IMR-90 (cell line): ENCODE measurements around the gene WDR70. TPM values are rescaled to one million over a fixed set of nuclear protein-coding genes. Genes with fewer than 3 reads are reported as not detected.
A peak's percentile ranks its signal among the peaks of the same experiment; 100 is the strongest.

ENCODE experiments used
- ATAC-seq: fragments of 200-7000 bp; cut with Tn5 transposase; 2 replicates; pipeline ENCODE4 v1.9.1; 2020; ENCODE audit warnings: low read depth, mild to moderate bottlenecking, moderate library complexity
- BruUV-seq: library from RNA; stranded (reverse); fragments of 400-500 nt; replicated peaks from 2 replicates; lab custom pipeline; 2021; lab: Mats Ljungman, UMichigan
- CTCF ChIA-PET: fragments of 300-600 bp; formaldehyde crosslinking; extraction: SDS; loops from one replicate; lab custom pipeline; 2021; ENCODE audit warnings: antibody characterized with exemption; lab: Yijun Ruan, JAX
- POLR2A ChIA-PET: fragments of 300-600 bp; sonication (Branson Sonifier 250); formaldehyde crosslinking; loops from one replicate; lab custom pipeline; 2022; ENCODE audit warnings: antibody characterized with exemption; ENCODE audit not compliant: unreplicated experiment; lab: Charles Lee
- DNase-seq: peaks from one replicate; pipeline ENCODE4 v3.0.0; 2013
- H2AFZ ChIP-seq: replicated peaks from 2 replicates; pipeline ENCODE3; 2013; ENCODE audit warnings: low read length, mild to moderate bottlenecking; ENCODE audit not compliant: poor library complexity
- H2AK5ac ChIP-seq: 2 replicates; pipeline ENCODE4 v1.6.1; 2013; ENCODE audit warnings: low read depth, low read length, inconsistent platforms
- H2AK9ac ChIP-seq: replicated peaks from 2 replicates; pipeline ENCODE3; 2013; ENCODE audit warnings: mild to moderate bottlenecking, low read depth, low read length, moderate library complexity; ENCODE audit not compliant: poor library complexity
- H2BK120ac ChIP-seq: 2 replicates; pipeline ENCODE4 v1.6.1; 2013; ENCODE audit warnings: low read depth, low read length, inconsistent platforms
- H2BK15ac ChIP-seq: 3 replicates; pipeline ENCODE4 v1.6.1; 2013; ENCODE audit warnings: low read depth, low read length, inconsistent platforms
- H2BK20ac ChIP-seq: 2 replicates; pipeline ENCODE4 v1.6.1; 2013; ENCODE audit warnings: low read depth, mild to moderate bottlenecking, inconsistent platforms, low read length, moderate library complexity
- H2BK5ac ChIP-seq: 2 replicates; pipeline ENCODE4 v1.6.1; 2013; ENCODE audit warnings: mild to moderate bottlenecking, low read depth, low read length, inconsistent platforms; ENCODE audit not compliant: poor library complexity, severe bottlenecking
- H3K14ac ChIP-seq: replicated peaks from 2 replicates; pipeline ENCODE4 v1.6.1; 2013; ENCODE audit warnings: low read depth, low read length, inconsistent platforms
- H3K18ac ChIP-seq: 2 replicates; pipeline ENCODE4 v1.6.1; 2013; ENCODE audit warnings: low read depth, low read length, control low read depth
- H3K23ac ChIP-seq: 2 replicates; pipeline ENCODE4 v1.6.1; 2013; ENCODE audit warnings: low read depth, low read length, inconsistent platforms
- H3K27ac ChIP-seq: 2 replicates; pipeline ENCODE4 v1.5.1; 2013; ENCODE audit warnings: mild to moderate bottlenecking, control low read depth, low read length; ENCODE audit not compliant: insufficient read depth
- H3K27me3 ChIP-seq: 2 replicates; pipeline ENCODE4 v1.6.1; 2013; ENCODE audit warnings: low read length; ENCODE audit not compliant: control insufficient read depth, insufficient read depth
- H3K36me3 ChIP-seq: 2 replicates; pipeline ENCODE4 v1.6.1; 2013; ENCODE audit warnings: low read length, mixed read lengths; ENCODE audit not compliant: control insufficient read depth, insufficient read depth
- H3K4ac ChIP-seq: 2 replicates; pipeline ENCODE4 v1.6.1; 2013; ENCODE audit warnings: low read depth, low read length, inconsistent platforms
- H3K4me1 ChIP-seq: 2 replicates; pipeline ENCODE4 v1.6.1; 2013; ENCODE audit warnings: low read length, mixed read lengths; ENCODE audit not compliant: control insufficient read depth, insufficient read depth
- H3K4me2 ChIP-seq: 2 replicates; pipeline ENCODE4 v1.6.1; 2013; ENCODE audit warnings: low read depth, mild to moderate bottlenecking, control low read depth, low read length, moderate library complexity
- H3K4me3 ChIP-seq: 2 replicates; pipeline ENCODE4 v1.5.1; 2013; ENCODE audit warnings: low read depth, mild to moderate bottlenecking, control low read depth, low read length, moderate library complexity; ENCODE audit not compliant: insufficient read depth
- H3K56ac ChIP-seq: 2 replicates; pipeline ENCODE4 v1.6.1; 2013; ENCODE audit warnings: low read length, inconsistent platforms; ENCODE audit not compliant: insufficient read depth; ENCODE audit errors: extremely low read depth
- H3K79me1 ChIP-seq, 2 experiments: 2 replicates each; pipeline ENCODE4 v1.6.1; 2013; ENCODE audit warnings: low read length in 2 of 2, inconsistent platforms in 1 of 2, low read depth in 1 of 2
- H3K9ac ChIP-seq: 2 replicates; pipeline ENCODE4 v1.6.1; 2013; ENCODE audit warnings: low read depth, low read length, control low read depth
- H3K9me1 ChIP-seq: 2 replicates; pipeline ENCODE4 v1.6.1; 2013; ENCODE audit warnings: low read length, inconsistent platforms; ENCODE audit not compliant: insufficient read depth
- H3K9me3 ChIP-seq: 2 replicates; pipeline ENCODE4 v1.6.1; 2013; ENCODE audit warnings: low read length; ENCODE audit not compliant: control insufficient read depth, insufficient read depth
- H4K20me1 ChIP-seq: 2 replicates; pipeline ENCODE4 v1.6.1; 2013; ENCODE audit warnings: low read length, inconsistent platforms; ENCODE audit not compliant: insufficient read depth
- H4K5ac ChIP-seq: 2 replicates; pipeline ENCODE4 v1.6.1; 2013; ENCODE audit warnings: mild to moderate bottlenecking, low read depth, low read length, control low read depth
- H4K8ac ChIP-seq, 2 experiments: 2 replicates each; pipeline ENCODE4 v1.6.1; 2013; ENCODE audit warnings: low read depth in 2 of 2, low read length in 2 of 2, control low read depth in 1 of 2, inconsistent platforms in 1 of 2
- H4K91ac ChIP-seq: 2 replicates; pipeline ENCODE4 v1.6.1; 2013; ENCODE audit warnings: low read depth, low read length, inconsistent platforms; ENCODE audit not compliant: insufficient read depth
- CEBPB ChIP-seq: IDR thresholded peaks from 2 replicates; pipeline ENCODE4 v1.6.1; 2012; ENCODE audit warnings: low read depth, low read length, improper control_type of control experiment
- CHD1 ChIP-seq: IDR thresholded peaks from 2 replicates; pipeline ENCODE4 v1.6.1; 2012; ENCODE audit warnings: low read depth, low read length, improper control_type of control experiment
- MAFK ChIP-seq: IDR thresholded peaks from 2 replicates; pipeline ENCODE4 v1.6.1; 2012; ENCODE audit warnings: low read depth, low read length, improper control_type of control experiment
- MAZ ChIP-seq: IDR thresholded peaks from 2 replicates; pipeline ENCODE4 v1.6.1; 2012; ENCODE audit warnings: low read depth, mild to moderate bottlenecking, low read length, improper control_type of control experiment, moderate library complexity, borderline replicate concordance
- MXI1 ChIP-seq: IDR thresholded peaks from 2 replicates; pipeline ENCODE4 v1.6.1; 2012; ENCODE audit warnings: low read depth, mild to moderate bottlenecking, low read length, moderate library complexity, borderline replicate concordance
- NFE2L2 ChIP-seq: fragments of 150-350 bp; IDR thresholded peaks from 2 replicates; pipeline ENCODE4 v1.6.1; 2016; ENCODE audit warnings: low read depth, mild to moderate bottlenecking, low read length
- POLR2A ChIP-seq: IDR thresholded peaks from 2 replicates; pipeline ENCODE4 v1.6.1; 2012; ENCODE audit warnings: mild to moderate bottlenecking, low read depth, low read length
- RAD21 ChIP-seq: IDR thresholded peaks from 2 replicates; pipeline ENCODE4 v1.6.1; 2012; ENCODE audit warnings: low read length, improper control_type of control experiment
- RCOR1 ChIP-seq: IDR thresholded peaks from 2 replicates; pipeline ENCODE4 v1.6.1; 2012; ENCODE audit warnings: mild to moderate bottlenecking, low read length, improper control_type of control experiment; ENCODE audit not compliant: insufficient replicate concordance
- RFX5 ChIP-seq: IDR thresholded peaks from 2 replicates; pipeline ENCODE4 v1.8.0; 2012; ENCODE audit warnings: low read depth, mild to moderate bottlenecking, low read length, moderate library complexity
- SMC3 ChIP-seq: fragments of 150-350 bp; IDR thresholded peaks from 2 replicates; pipeline ENCODE4 v1.6.1; 2016; ENCODE audit warnings: low read depth, mild to moderate bottlenecking, antibody characterized with exemption, low read length, moderate library complexity
- WGBS, 2 experiments: methylation state at CpG; one replicate each; pipeline versions ENCODE4 v1.1.5 to v1.1.7; 2013; ENCODE audit warnings: missing lambda C conversion rate in 2 of 2; ENCODE audit not compliant: insufficient read length in 1 of 2; ENCODE audit errors: extremely low coverage in 2 of 2; 5-methylcytosine and 5-hydroxymethylcytosine counted together
- dilution Hi-C: fragments of 300-500 bp; cut with HindIII; formaldehyde crosslinking; loops from one replicate; pipeline ENCODE4 v1.14.3; 2018; ENCODE audit warnings: low sequenced_read_pairs; ENCODE audit not compliant: unreplicated experiment
- in situ Hi-C: fragments of 300-500 bp; cut with MboI; formaldehyde crosslinking; loops from 3 replicates; pipeline ENCODE4 v1.14.3; 2019; ENCODE audit warnings: low sequenced_read_pairs, inconsistent platforms, mixed read lengths
- intact Hi-C: fragments of 100-400 bp; cut with micrococcal nuclease; formaldehyde crosslinking; loops from 2 replicates; pipeline ENCODE4 v1.10.0; 2022
- polyA plus RNA-seq, 3 experiments: library from polyadenylated mRNA; depleted of rRNA; stranded (reverse); fragments of >200 nt; gene quantifications; 2 replicates each; pipeline ENCODE4 v1.2.3, GENCODE V29; 2012; ENCODE audit warnings: low replicate concordance in 1 of 3
- total RNA-seq: library from RNA; depleted of rRNA; stranded (reverse); fragments of >200 nt; gene quantifications from 2 replicates; pipeline ENCODE4 v1.2.3, GENCODE V29; 2012
- TF ChIP-seq, protein P1 (sequence below): fragments of 150-350 bp; IDR thresholded peaks from 2 replicates; pipeline ENCODE4 v1.6.1; 2016; ENCODE audit warnings: low read depth, mild to moderate bottlenecking, low read length, moderate library complexity, borderline replicate concordance
- TF ChIP-seq, protein P2 (sequence below): fragments of 150-350 bp; IDR thresholded peaks from 2 replicates; pipeline ENCODE4 v1.6.1; 2017; ENCODE audit warnings: mild to moderate bottlenecking, antibody characterized with exemption, low read length, low read depth
- TF ChIP-seq, protein P3 (sequence below): conservative IDR thresholded peaks from 2 replicates; pipeline ENCODE4 v1.5.1; 2012; ENCODE audit warnings: mild to moderate bottlenecking, low read depth, low read length, improper control_type of control experiment

WDR70 gene
- total and polyA plus RNA-seq, 2 of the 4 experiments (the other 2 are of a cell fraction): 16.7 to 29.9 TPM

DNA sequence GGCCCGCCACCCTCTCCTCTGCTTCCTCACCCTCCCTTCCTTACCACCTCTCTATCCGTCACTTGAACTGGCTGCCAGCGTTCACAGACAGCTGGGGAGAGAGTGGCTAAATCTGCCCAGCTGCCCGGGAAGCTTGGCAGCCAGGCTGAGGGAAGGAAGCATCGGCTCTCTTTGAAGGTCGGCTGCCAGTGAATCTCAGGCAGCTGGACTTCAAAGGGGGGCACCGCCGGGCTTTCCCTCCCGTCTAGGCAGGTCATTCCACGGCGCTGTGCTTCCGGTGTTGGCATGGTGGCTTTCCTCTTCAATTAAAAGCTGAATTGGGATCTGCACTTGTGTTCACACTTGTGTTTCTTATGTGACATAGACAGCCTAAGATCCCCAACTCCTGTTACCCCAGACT lies 286.8 kb downstream of the WDR70 start:
- H3K27ac ChIP-seq: no peak overlapping the region
- H3K9ac ChIP-seq: no peak overlapping the region
- H3K79me1 ChIP-seq: peaks cover 9 to 10% of the 10 kb centered on the region in 2 experiments; a peak in 3 of 4 replicates
- peak overlapping the region; percentile 28; the same call in 1 of the 2 replicates for H4K91ac ChIP-seq
- no TSS peak for BruUV-seq
- H3K56ac ChIP-seq: no peak overlapping the region
- H3K9me3 ChIP-seq: no peaks in the 10 kb centered on the region
- dilution Hi-C loops (no loop called here), intact Hi-C loops (loop anchor here (1.0 kb wide), 1 partner anchor 25 kb away; no protein-coding TSS in a partner anchor), in situ Hi-C loops (no loop called here)
- no peak overlapping the region for H4K5ac ChIP-seq
- H2AFZ ChIP-seq: no peak overlapping the region
- no peak for ATAC-seq
- H3K27me3 ChIP-seq: no peaks in the 10 kb centered on the region
- peak overlapping the region; percentile 55; the same call in 1 of the 2 replicates for H3K4ac ChIP-seq
- H2BK20ac ChIP-seq: no peak overlapping the region
- no peak overlapping the region for H2BK15ac ChIP-seq
- H3K9me1 ChIP-seq: 0 out of 2 replicates have a peak, but pooled peaks cover 3% of the 10 kb centered on the region
- no peak overlapping the region for H3K4me2 ChIP-seq
- peak overlapping the region; percentile 28 for H3K18ac ChIP-seq
- peak overlapping the region; percentile 19; the same call in 1 of the 2 replicates for H2BK120ac ChIP-seq
- peaks cover 6% of the 10 kb centered on the region for H3K4me1 ChIP-seq
- H2BK5ac ChIP-seq: peak overlapping the region; percentile 13
- ChIA-PET POLR2A (no interaction called here), CTCF (no interaction called here)
- DNase-seq: no peak
- no peaks in the 10 kb centered on the region for H3K36me3 ChIP-seq
- peak overlapping the region; percentile 37; the same call in 1 of the 2 replicates for H2AK5ac ChIP-seq
- TF ChIP-seq MAFK: no peak
- no peak for TF ChIP-seq MXI1
- TF ChIP-seq, protein P1, sequence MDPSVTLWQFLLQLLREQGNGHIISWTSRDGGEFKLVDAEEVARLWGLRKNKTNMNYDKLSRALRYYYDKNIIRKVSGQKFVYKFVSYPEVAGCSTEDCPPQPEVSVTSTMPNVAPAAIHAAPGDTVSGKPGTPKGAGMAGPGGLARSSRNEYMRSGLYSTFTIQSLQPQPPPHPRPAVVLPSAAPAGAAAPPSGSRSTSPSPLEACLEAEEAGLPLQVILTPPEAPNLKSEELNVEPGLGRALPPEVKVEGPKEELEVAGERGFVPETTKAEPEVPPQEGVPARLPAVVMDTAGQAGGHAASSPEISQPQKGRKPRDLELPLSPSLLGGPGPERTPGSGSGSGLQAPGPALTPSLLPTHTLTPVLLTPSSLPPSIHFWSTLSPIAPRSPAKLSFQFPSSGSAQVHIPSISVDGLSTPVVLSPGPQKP: no peak
- TF ChIP-seq, protein P2, sequence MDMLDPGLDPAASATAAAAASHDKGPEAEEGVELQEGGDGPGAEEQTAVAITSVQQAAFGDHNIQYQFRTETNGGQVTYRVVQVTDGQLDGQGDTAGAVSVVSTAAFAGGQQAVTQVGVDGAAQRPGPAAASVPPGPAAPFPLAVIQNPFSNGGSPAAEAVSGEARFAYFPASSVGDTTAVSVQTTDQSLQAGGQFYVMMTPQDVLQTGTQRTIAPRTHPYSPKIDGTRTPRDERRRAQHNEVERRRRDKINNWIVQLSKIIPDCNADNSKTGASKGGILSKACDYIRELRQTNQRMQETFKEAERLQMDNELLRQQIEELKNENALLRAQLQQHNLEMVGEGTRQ: no peak
- TF ChIP-seq SMC3: no peak
- TF ChIP-seq CHD1: no peak
- TF ChIP-seq POLR2A: no peak
- TF ChIP-seq RAD21: no peak
- TF ChIP-seq NFE2L2: no peak
- no peak for TF ChIP-seq MAZ
- TF ChIP-seq, protein P3, sequence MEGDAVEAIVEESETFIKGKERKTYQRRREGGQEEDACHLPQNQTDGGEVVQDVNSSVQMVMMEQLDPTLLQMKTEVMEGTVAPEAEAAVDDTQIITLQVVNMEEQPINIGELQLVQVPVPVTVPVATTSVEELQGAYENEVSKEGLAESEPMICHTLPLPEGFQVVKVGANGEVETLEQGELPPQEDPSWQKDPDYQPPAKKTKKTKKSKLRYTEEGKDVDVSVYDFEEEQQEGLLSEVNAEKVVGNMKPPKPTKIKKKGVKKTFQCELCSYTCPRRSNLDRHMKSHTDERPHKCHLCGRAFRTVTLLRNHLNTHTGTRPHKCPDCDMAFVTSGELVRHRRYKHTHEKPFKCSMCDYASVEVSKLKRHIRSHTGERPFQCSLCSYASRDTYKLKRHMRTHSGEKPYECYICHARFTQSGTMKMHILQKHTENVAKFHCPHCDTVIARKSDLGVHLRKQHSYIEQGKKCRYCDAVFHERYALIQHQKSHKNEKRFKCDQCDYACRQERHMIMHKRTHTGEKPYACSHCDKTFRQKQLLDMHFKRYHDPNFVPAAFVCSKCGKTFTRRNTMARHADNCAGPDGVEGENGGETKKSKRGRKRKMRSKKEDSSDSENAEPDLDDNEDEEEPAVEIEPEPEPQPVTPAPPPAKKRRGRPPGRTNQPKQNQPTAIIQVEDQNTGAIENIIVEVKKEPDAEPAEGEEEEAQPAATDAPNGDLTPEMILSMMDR: no peak
- no peak for TF ChIP-seq RFX5
- no peak for TF ChIP-seq CEBPB
- no peak for TF ChIP-seq RCOR1
- H3K14ac ChIP-seq: 0 out of 2 replicates have a peak overlapping the region, but pooled peaks have one; percentile 8
- WGBS, 2 experiments: 51% methylated on average over 4 of the region's 12 CpGs; no CpG with 5 or more reads in 1 of the 2 experiments
- 0 out of 2 replicates have a peak, but pooled peaks cover 3% of the 10 kb centered on the region for H4K20me1 ChIP-seq
- no peak overlapping the region for H4K8ac ChIP-seq
- H3K23ac ChIP-seq: no peak overlapping the region
- no peak overlapping the region for H2AK9ac ChIP-seq
- no peak overlapping the region for H3K4me3 ChIP-seq
